Measurements from ENCODE around the gene ZMYND15. TPM values are rescaled to one million over a fixed set of nuclear protein-coding genes. Genes with fewer than 3 reads are reported as not detected.
"Not testable (repeated sequence)": the region's sequence is repeated elsewhere in the genome, so short reads cannot be mapped to it uniquely, and the experiment has no call there.

Gene ZMYND15
- total RNA-seq, result under 1 TPM; 0.47 to 0.67 TPM
- 1 to 10 TPM in 1 of 2 donors, under 1 TPM in 1; 0.75 to 2.4 TPM for polyA plus RNA-seq

- DNase-seq (ENCODE audit: low spot score), result no peak
- peak within 1 kb of the TSS; percentile 66 to 76 for H3K9ac ChIP-seq (ENCODE audit: low read depth in 1 of 2, low read length in 2 of 2)
- H3K4me3 ChIP-seq (ENCODE audit: low read depth in 1 of 3, low read length in 3 of 3), result peak within 1 kb of the TSS; percentile 52 to 85 (median 80)
- peak within 1 kb of the TSS; percentile 73 to 76 for H3K27ac ChIP-seq (ENCODE audit: low read depth in 1 of 2, low read length in 2 of 2)
- H3K9me3 ChIP-seq (ENCODE audit: control insufficient read depth in 4 of 4, low read length in 3 of 4), result no peaks in the 10 kb centered on the region
- no peaks in the 10 kb centered on the region for H3K36me3 ChIP-seq (ENCODE audit: control insufficient read depth in 4 of 4, insufficient read depth in 3 of 4, low read depth in 1 of 4, low read length in 3 of 4)
- no peaks in the 10 kb centered on the region for H3K27me3 ChIP-seq (ENCODE audit: control insufficient read depth in 4 of 4, insufficient read depth in 4 of 4, low read length in 3 of 4)
- WGBS, result under 1% methylated on average over 100 of the region's 100 CpGs
- peaks cover 2 to 20% (median 9%) of the 10 kb centered on the region in 4 donors for H3K4me1 ChIP-seq (ENCODE audit: control insufficient read depth in 4 of 4, insufficient read depth in 4 of 4, low read length in 3 of 4)
- TF ChIP-seq YY1 (IDR thresholded peaks at IDR 0.05) (peak; percentile 38), HNF4G (IDR thresholded peaks at IDR 0.05) (no peak), CTCF (IDR thresholded peaks at IDR 0.05; ENCODE audit: low read depth, low read length, missing input control) (no peak), ZBTB33 (IDR thresholded peaks at IDR 0.05) (no peak), TAF1 (conservative IDR thresholded peaks at IDR 0.05) (no peak), FOXA2 (IDR thresholded peaks at IDR 0.05) (no peak), GABPA (IDR thresholded peaks at IDR 0.05 in 1 of 2, conservative IDR thresholded peaks at IDR 0.05 in 1 of 2) (no peak)
Observed at GRCh38 chr17:4739122-4740024, at the start of gene ZMYND15, which contains the start of gene CXCL16. ZMYND15 (plus strand) TSS chr17:4739833; CDS start chr17:4740549, 716 bp downstream. CXCL16 (minus strand) TSS chr17:4739928; CDS start chr17:4739339, 589 bp downstream.

GRCh38 chr17:4689872-4690271, 49.8 kb upstream of the ZMYND15 start:
- 90% methylated on average over 12 of the region's 12 CpGs for WGBS
- not testable (repeated sequence) for H3K4me3 ChIP-seq (ENCODE audit: low read depth in 1 of 3, low read length in 3 of 3); H3K27me3 ChIP-seq (ENCODE audit: control insufficient read depth in 4 of 4, insufficient read depth in 4 of 4, low read length in 3 of 4); H3K9ac ChIP-seq (ENCODE audit: low read depth in 1 of 2, low read length in 2 of 2); DNase-seq (ENCODE audit: low spot score); H3K9me3 ChIP-seq (ENCODE audit: control insufficient read depth in 4 of 4, low read length in 3 of 4); H3K4me1 ChIP-seq (ENCODE audit: control insufficient read depth in 4 of 4, insufficient read depth in 4 of 4, low read length in 3 of 4); H3K27ac ChIP-seq (ENCODE audit: low read depth in 1 of 2, low read length in 2 of 2)
- peaks cover 0 to 14% (median 6%) of the 10 kb centered on the region in 4 donors for H3K36me3 ChIP-seq (ENCODE audit: control insufficient read depth in 4 of 4, insufficient read depth in 3 of 4, low read depth in 1 of 4, low read length in 3 of 4)

GRCh38 chr17:4690745-4691144, 48.9 kb upstream of the ZMYND15 start:
- Histone ChIP-seq H3K4me3 (ENCODE audit: low read depth in 1 of 3, low read length in 3 of 3) (no peak overlapping the region), H3K9ac (ENCODE audit: low read depth in 1 of 2, low read length in 2 of 2) (no peak overlapping the region), H3K36me3 (ENCODE audit: control insufficient read depth in 4 of 4, insufficient read depth in 3 of 4, low read depth in 1 of 4, low read length in 3 of 4) (peaks cover 0 to 11% (median 6%) of the 10 kb centered on the region in 4 donors), H3K9me3 (ENCODE audit: control insufficient read depth in 4 of 4, low read length in 3 of 4) (no peaks in the 10 kb centered on the region), H3K27me3 (ENCODE audit: control insufficient read depth in 4 of 4, insufficient read depth in 4 of 4, low read length in 3 of 4) (no peaks in the 10 kb centered on the region), H3K4me1 (ENCODE audit: control insufficient read depth in 4 of 4, insufficient read depth in 4 of 4, low read length in 3 of 4) (peaks cover 0 to 4% (median 1%) of the 10 kb centered on the region in 4 donors), H3K27ac (ENCODE audit: low read depth in 1 of 2, low read length in 2 of 2) (no peak overlapping the region)
- 90% methylated on average over 2 of the region's 2 CpGs for WGBS
- no peak for DNase-seq (ENCODE audit: low spot score)
- TF ChIP-seq REST (IDR thresholded peaks at IDR 0.05) (no peak), ZBTB33 (IDR thresholded peaks at IDR 0.05) (no peak), RXRA (IDR thresholded peaks at IDR 0.05) (no peak), NR2F2 (IDR thresholded peaks at IDR 0.05) (no peak), HNF4G (IDR thresholded peaks at IDR 0.05) (no peak), TAF1 (conservative IDR thresholded peaks at IDR 0.05) (no peak), ATF3 (IDR thresholded peaks at IDR 0.05) (no peak), SP1 (IDR thresholded peaks at IDR 0.05) (no peak), HNF4A (conservative IDR thresholded peaks at IDR 0.05) (no peak), FOXA2 (IDR thresholded peaks at IDR 0.05) (no peak), YY1 (IDR thresholded peaks at IDR 0.05) (no peak), MAX (IDR thresholded peaks at IDR 0.05) (no peak), EGR1 (IDR thresholded peaks at IDR 0.05; ENCODE audit: low read depth in 2 of 2) (no peak), JUND (IDR thresholded peaks at IDR 0.05) (no peak)
